Loucy (cell line): ENCODE measurements around the gene MTX3.

Experiments used
- H2AFZ ChIP-seq: fragments of 200-600 bp; sonication (generic); 2 replicates; pipeline ENCODE4 v1.6.0; 2016; ENCODE audit warnings: antibody characterized with exemption, mild to moderate bottlenecking, low read length, moderate library complexity
- H3F3A ChIP-seq: fragments of 200-600 bp; 2 replicates; pipeline ENCODE4 v1.6.0; 2016; ENCODE audit warnings: antibody characterized with exemption, low read depth, mild to moderate bottlenecking
- H3K27me3 ChIP-seq: fragments of 200-600 bp; sonication (generic); 2 replicates; pipeline ENCODE4 v1.6.1; 2014; ENCODE audit warnings: low read length, mild to moderate bottlenecking; ENCODE audit not compliant: insufficient read depth, poor library complexity, severe bottlenecking
- H3K36me3 ChIP-seq: fragments of 200-600 bp; sonication (generic); 2 replicates; pipeline ENCODE4 v1.6.1; 2016; ENCODE audit warnings: low read length; ENCODE audit not compliant: insufficient read depth
- H3K4me1 ChIP-seq: fragments of 200-600 bp; sonication (generic); 2 replicates; pipeline ENCODE4 v1.5.1; 2014; ENCODE audit warnings: low read length, mild to moderate bottlenecking; ENCODE audit not compliant: insufficient read depth, poor library complexity, severe bottlenecking
- H3K4me2 ChIP-seq: fragments of 200-600 bp; sonication (generic); 2 replicates; pipeline ENCODE4 v1.6.0; 2014; ENCODE audit warnings: antibody characterized with exemption, low read length, low read depth, mild to moderate bottlenecking; ENCODE audit not compliant: poor library complexity, severe bottlenecking
- H3K4me3 ChIP-seq: fragments of 200-600 bp; sonication (generic); 2 replicates; pipeline ENCODE4 v1.5.1; 2014; ENCODE audit warnings: low read length, mild to moderate bottlenecking, mixed read lengths; ENCODE audit not compliant: poor library complexity, severe bottlenecking
- H3K79me2 ChIP-seq: fragments of 200-600 bp; sonication (generic); 2 replicates; pipeline ENCODE4 v1.6.1; 2014; ENCODE audit warnings: low read length; ENCODE audit not compliant: insufficient read depth
- H3K9ac ChIP-seq: fragments of 200-600 bp; sonication (generic); 2 replicates; pipeline ENCODE4 v1.6.0; 2014; ENCODE audit warnings: mild to moderate bottlenecking, low read depth, low read length, moderate library complexity; ENCODE audit not compliant: poor library complexity, severe bottlenecking
- H3K9me2 ChIP-seq: fragments of 200-600 bp; sonication (generic); replicated peaks from 2 replicates; pipeline ENCODE4 v1.6.1; 2016; ENCODE audit warnings: low read depth, low read length, mixed read lengths
- H3K9me3 ChIP-seq: fragments of 200-600 bp; sonication (generic); 2 replicates; pipeline ENCODE4 v1.6.1; 2014; ENCODE audit warnings: mild to moderate bottlenecking, antibody characterized with exemption, low read length, low read depth; ENCODE audit not compliant: insufficient read depth
- H4K20me1 ChIP-seq: fragments of 200-600 bp; sonication (generic); 2 replicates; pipeline ENCODE4 v1.6.0; 2014; ENCODE audit warnings: antibody characterized with exemption, low read length, mild to moderate bottlenecking; ENCODE audit not compliant: insufficient read depth, poor library complexity, severe bottlenecking
- CTCF ChIP-seq: fragments of 200-600 bp; sonication (generic); conservative IDR thresholded peaks from 2 replicates; pipeline ENCODE4 v1.5.1; 2014; ENCODE audit warnings: mild to moderate bottlenecking, antibody characterized with exemption, low read length
- EZH2phosphoT487 ChIP-seq: fragments of 200-600 bp; IDR thresholded peaks from 2 replicates; pipeline ENCODE4 v1.6.1; 2018; ENCODE audit warnings: antibody characterized with exemption, mild to moderate bottlenecking, moderate library complexity, borderline replicate concordance

MTX3 gene

GRCh38 chr5:79992891-79993657, 2.0 kb upstream of the MTX3 start:
- no peak overlapping the region; the same call in 1 of the 2 replicates for H2AFZ ChIP-seq

GRCh38 chr5:79990205-79990597, 861 bp downstream of the MTX3 start:
- Histone ChIP-seq H3F3A (no peaks in the 10 kb centered on the region), H3K79me2 (no peaks in the 10 kb centered on the region), H3K9me2 (no peaks in the 10 kb centered on the region), H3K27me3 (no peaks in the 10 kb centered on the region), H3K4me3 (no peak overlapping the region), H3K9me3 (no peaks in the 10 kb centered on the region), H3K9ac (no peak overlapping the region), H3K4me2 (no peak overlapping the region), H2AFZ (no peak overlapping the region), H3K36me3 (no peaks in the 10 kb centered on the region), H4K20me1 (no peaks in the 10 kb centered on the region), H3K4me1 (peaks cover 8% of the 10 kb centered on the region)
- no peak for TF ChIP-seq EZH2phosphoT487
- no peak for TF ChIP-seq CTCF

More at GRCh38 chr5:79992891-79993657, 2.0 kb upstream of the MTX3 start:
- Histone ChIP-seq H3K4me2 (no peak overlapping the region), H3F3A (no peaks in the 10 kb centered on the region), H3K9me2 (no peaks in the 10 kb centered on the region), H3K4me3 (no peak overlapping the region), H4K20me1 (no peaks in the 10 kb centered on the region), H3K9ac (no peak overlapping the region), H3K79me2 (no peaks in the 10 kb centered on the region), H3K9me3 (no peaks in the 10 kb centered on the region), H3K4me1 (no peaks in the 10 kb centered on the region), H3K27me3 (no peaks in the 10 kb centered on the region), H3K36me3 (no peaks in the 10 kb centered on the region)
- TF ChIP-seq EZH2phosphoT487: no peak
- no peak for TF ChIP-seq CTCF

GRCh38 chr5:79986260-79986659, 4.8 kb downstream of the MTX3 start:
- TF ChIP-seq CTCF (no peak), EZH2phosphoT487 (no peak)
- H3K36me3 ChIP-seq: no peaks in the 10 kb centered on the region
- H3F3A ChIP-seq: no peaks in the 10 kb centered on the region
- peaks cover 37% of the 10 kb centered on the region for H3K4me1 ChIP-seq
- no peaks in the 10 kb centered on the region for H3K79me2 ChIP-seq
- H3K9me2 ChIP-seq: no peaks in the 10 kb centered on the region
- H3K27me3 ChIP-seq: no peaks in the 10 kb centered on the region
- no peak overlapping the region for H3K4me3 ChIP-seq
- no peaks in the 10 kb centered on the region for H4K20me1 ChIP-seq
- no peak overlapping the region for H3K4me2 ChIP-seq
- H3K9ac ChIP-seq: no peak overlapping the region
- no peaks in the 10 kb centered on the region for H3K9me3 ChIP-seq
- no peak overlapping the region; the same call in 1 of the 2 replicates for H2AFZ ChIP-seq
